Left lung (tissue), 10 donors: ENCODE data around the gene FZR1. TPM values are rescaled to one million over a fixed set of nuclear protein-coding genes. Genes with fewer than 3 reads are reported as not detected.

Experiments used
- ATAC-seq: fragments of 200-7000 bp; cut with Tn5 transposase; one replicate; pipeline ENCODE4 v1.9.1; 2020; ENCODE audit warnings: moderate library complexity
- DNase-seq, 4 donors: peaks; one replicate each; pipeline ENCODE4 v3.0.0-alpha.2; 2013 to 2020
- H3K27ac ChIP-seq, 2 donors: fragments of 200-600 bp; sonication (generic) in 1 of 2; one replicate each; pipeline versions ENCODE4 v1.5.0 to v1.8.0; 2020 to 2021
- H3K27me3 ChIP-seq, 2 donors: fragments of 200-600 bp; sonication (generic) in 1 of 2; one replicate each; pipeline versions ENCODE4 v1.5.0 to v1.8.0; 2020 to 2021
- H3K36me3 ChIP-seq, 2 donors: fragments of 200-600 bp; sonication (generic) in 1 of 2; one replicate each; pipeline versions ENCODE4 v1.5.0 to v1.8.0; 2020 to 2021
- H3K4me1 ChIP-seq, 2 donors: fragments of 200-600 bp; one replicate each; pipeline ENCODE4 v1.8.0; 2021
- H3K4me3 ChIP-seq, 2 donors: fragments of 200-600 bp; sonication (generic) in 1 of 2; one replicate each; pipeline versions ENCODE4 v1.5.0 to v1.8.0; 2020 to 2021; ENCODE audit warnings: mild to moderate bottlenecking in 1 of 2
- H3K9me3 ChIP-seq, 2 donors: fragments of 200-600 bp; sonication (generic) in 1 of 2; one replicate each; pipeline versions ENCODE4 v1.5.0 to v1.8.0; 2020 to 2021
- CTCF ChIP-seq, 2 donors: fragments of 200-600 bp; sonication (generic) in 1 of 2; IDR thresholded peaks; one replicate each; pipeline versions ENCODE4 v1.5.0 to v1.8.0; 2021; ENCODE audit warnings: antibody characterized with exemption in 2 of 2
- intact Hi-C, 2 donors: fragments of 100-400 bp; cut with DNase I; formaldehyde crosslinking; loops; one replicate each; pipeline versions ENCODE4 v1.11.2 to v1.14.2; 2022
- polyA plus RNA-seq, 6 donors: library from polyadenylated mRNA; unstranded; fragments of 120-200 nt; gene quantifications; one replicate each; pipeline ENCODE4 v1.2.1, GENCODE V29; 2013; ENCODE audit not compliant: insufficient read length in 6 of 6
- total RNA-seq, 2 donors: library from RNA; stranded (reverse); fragmentation: NEBNext Ultra II Directional; extraction: Animal tissue kit (Norgen Biotek cat#: 25700); gene quantifications; one replicate each; pipeline ENCODE4 v1.2.1, GENCODE V29; 2021
- donor health status: DM: no; HTN: yes; CAD: no.
- donor health status: DM: no; HTN: no; CAD: no.

The FZR1 gene
- total and polyA plus RNA-seq, 8 donors: 33.4 to 56.6 (median 47.3) TPM

DNA sequence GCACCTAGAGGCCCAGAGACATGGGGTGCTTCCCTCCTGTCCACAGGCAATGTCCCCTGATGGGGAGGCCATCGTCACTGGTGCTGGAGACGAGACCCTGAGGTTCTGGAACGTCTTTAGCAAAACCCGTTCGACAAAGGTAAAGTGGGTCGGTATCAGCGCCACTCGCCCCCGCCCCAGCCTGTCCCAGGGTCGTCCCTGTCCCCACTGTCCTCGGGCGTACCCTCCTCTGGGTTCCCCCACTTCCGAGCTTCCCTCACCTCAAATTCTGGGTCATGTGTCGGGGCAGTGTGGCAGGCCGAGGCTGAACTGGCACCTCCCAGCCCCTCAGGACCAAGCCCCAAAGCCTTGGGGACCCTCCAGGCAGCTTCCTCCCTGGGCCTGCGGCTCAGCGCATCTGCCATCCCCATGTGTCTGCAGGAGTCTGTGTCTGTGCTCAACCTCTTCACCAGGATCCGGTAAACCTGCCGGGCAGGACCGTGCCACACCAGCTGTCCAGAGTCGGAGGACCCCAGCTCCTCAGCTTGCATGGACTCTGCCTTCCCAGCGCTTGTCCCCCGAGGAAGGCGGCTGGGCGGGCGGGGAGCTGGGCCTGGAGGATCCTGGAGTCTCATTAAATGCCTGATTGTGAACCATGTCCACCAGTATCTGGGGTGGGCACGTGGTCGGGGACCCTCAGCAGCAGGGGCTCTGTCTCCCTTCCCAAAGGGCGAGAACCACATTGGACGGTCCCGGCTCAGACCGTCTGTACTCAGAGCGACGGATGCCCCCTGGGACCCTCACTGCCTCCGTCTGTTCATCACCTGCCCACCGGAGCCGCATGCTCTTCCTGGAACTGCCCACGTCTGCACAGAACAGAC, 28.5 kb downstream of the FZR1 start:
- intact Hi-C loops: no loop called here
- no peaks in the 10 kb centered on the region for H3K27me3 ChIP-seq
- H3K27ac ChIP-seq: no peak overlapping the region
- H3K36me3 ChIP-seq: peaks cover 0 to 84% of the 10 kb centered on the region in 2 donors
- H3K4me1 ChIP-seq: no peaks in the 10 kb centered on the region
- DNase-seq: no peak
- no peaks in the 10 kb centered on the region for H3K9me3 ChIP-seq
- ATAC-seq: no peak
- no peak for TF ChIP-seq CTCF (IDR thresholded peaks at IDR 0.05)
- H3K4me3 ChIP-seq: no peak overlapping the region

DNA sequence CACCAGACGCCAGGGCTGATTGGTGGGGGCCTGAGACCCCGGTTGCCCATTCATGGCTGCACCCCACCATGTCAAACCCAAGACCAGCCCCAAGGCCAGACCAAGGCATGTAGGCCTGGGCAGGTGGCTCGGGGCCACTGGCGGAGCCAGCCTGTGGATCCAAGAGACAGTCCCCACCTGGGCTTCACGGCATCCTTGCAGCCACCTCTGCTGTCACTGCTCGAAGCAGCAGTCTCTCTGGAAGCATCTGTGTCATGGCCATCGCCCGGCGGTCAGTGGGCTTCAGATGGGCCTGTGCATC, 29.1 kb downstream of the FZR1 start:
- no peaks in the 10 kb centered on the region for H3K9me3 ChIP-seq
- intact Hi-C loops: no loop called here
- no peak for ATAC-seq

GRCh38 chr19:3535563-3535965, 29.5 kb downstream of the FZR1 start:
- intact Hi-C loops: no loop called here
- no peak for ATAC-seq
- DNase-seq: no peak
- TF ChIP-seq CTCF (IDR thresholded peaks at IDR 0.05): no peak
- H3K9me3 ChIP-seq: no peaks in the 10 kb centered on the region
- H3K27ac ChIP-seq: no peak overlapping the region
- H3K27me3 ChIP-seq: no peaks in the 10 kb centered on the region
- H3K4me3 ChIP-seq: no peak overlapping the region
- H3K4me1 ChIP-seq: no peaks in the 10 kb centered on the region
- peaks cover 0 to 82% of the 10 kb centered on the region in 2 donors for H3K36me3 ChIP-seq

More for the DNA sequence above, 29.1 kb downstream of the FZR1 start:
- Histone ChIP-seq H3K4me3 (no peak overlapping the region), H3K4me1 (no peaks in the 10 kb centered on the region), H3K27ac (no peak overlapping the region), H3K27me3 (no peaks in the 10 kb centered on the region), H3K36me3 (peaks cover 0 to 85% of the 10 kb centered on the region in 2 donors)
- no peak for DNase-seq
- no peak for TF ChIP-seq CTCF (IDR thresholded peaks at IDR 0.05)

- no peak for ATAC-seq
- no peaks in the 10 kb centered on the region for H3K27me3 ChIP-seq
- no peaks in the 10 kb centered on the region for H3K9me3 ChIP-seq
- no peaks in the 10 kb centered on the region for H3K4me1 ChIP-seq
- no peak for TF ChIP-seq CTCF (IDR thresholded peaks at IDR 0.05)
- no peak overlapping the region for H3K27ac ChIP-seq
- no peak overlapping the region for H3K4me3 ChIP-seq
- intact Hi-C loops: no loop called here
- DNase-seq: no peak
- peaks cover 0 to 78% of the 10 kb centered on the region in 2 donors for H3K36me3 ChIP-seq
Observed at GRCh38 chr19:3535981-3536380, 29.9 kb downstream of the FZR1 start.

DNA sequence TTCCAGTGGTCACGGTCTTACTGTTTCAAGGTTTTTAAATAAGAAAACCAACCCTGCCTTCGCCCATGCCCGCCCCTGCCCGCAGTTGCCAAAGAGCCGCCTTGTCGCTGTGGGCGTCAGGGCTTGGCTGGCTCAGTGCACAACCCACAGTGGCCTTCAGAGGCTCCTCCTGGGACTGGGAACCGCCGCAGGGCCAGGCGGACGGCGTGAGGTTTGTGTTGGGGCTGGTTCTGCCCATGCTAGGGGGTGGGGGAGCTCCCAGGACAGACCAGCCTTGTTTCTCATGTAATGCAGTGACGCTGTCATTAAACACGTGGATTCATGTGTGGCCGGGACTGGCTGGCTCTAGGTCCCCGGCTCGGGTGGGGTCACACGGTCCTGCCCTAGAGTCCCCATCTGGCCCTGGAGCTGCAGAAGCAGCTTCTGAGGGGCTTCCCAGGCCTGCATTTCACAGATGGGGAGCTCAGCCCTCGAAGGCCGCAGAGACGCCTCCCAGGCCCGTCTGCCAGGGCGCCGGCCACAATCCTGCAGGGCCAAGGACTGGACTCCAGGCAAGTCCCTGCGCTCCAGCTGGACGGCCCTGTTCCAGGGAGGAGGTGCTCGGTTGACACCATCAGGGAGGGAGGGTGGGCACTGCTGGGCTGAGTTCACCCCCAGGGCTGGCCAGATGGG, 30.5 kb downstream of the FZR1 start:
- ATAC-seq (no peak), DNase-seq (no peak)
- Histone ChIP-seq H3K9me3 (no peaks in the 10 kb centered on the region), H3K27ac (no peak overlapping the region), H3K36me3 (peaks cover 0 to 72% of the 10 kb centered on the region in 2 donors), H3K4me3 (no peak overlapping the region), H3K4me1 (no peaks in the 10 kb centered on the region), H3K27me3 (no peaks in the 10 kb centered on the region)
- intact Hi-C loops: no loop called here
- no peak for TF ChIP-seq CTCF (IDR thresholded peaks at IDR 0.05)
